Smooth muscle cell (in vitro differentiated cells): ENCODE results near the gene ATG2A. TPM values are rescaled to one million over a fixed set of nuclear protein-coding genes. Genes with fewer than 3 reads are reported as not detected.

Source experiments
- DNase-seq: peaks from one replicate; lab custom pipeline; 2025; ENCODE audit not compliant: unreplicated experiment; lab: John Stamatoyannopoulos, UW
- H2AFZ ChIP-seq: fragments of 200-600 bp; sonication (generic); 2 replicates; pipeline ENCODE4 v1.6.0; 2016; ENCODE audit warnings: antibody characterized with exemption, low read depth, mild to moderate bottlenecking
- H3F3A ChIP-seq: fragments of 200-600 bp; sonication (generic); 2 replicates; pipeline ENCODE4 v1.6.0; 2017; ENCODE audit warnings: antibody characterized with exemption, low read depth
- H3K27ac ChIP-seq: fragments of 200-600 bp; sonication (generic); 2 replicates; pipeline ENCODE4 v1.5.1; 2016; ENCODE audit warnings: low read depth, mild to moderate bottlenecking
- H3K27me3 ChIP-seq: fragments of 200-600 bp; sonication (generic); 2 replicates; pipeline ENCODE4 v1.6.1; 2016; ENCODE audit warnings: low read depth, mild to moderate bottlenecking
- H3K36me3 ChIP-seq: fragments of 200-600 bp; sonication (generic); 2 replicates; pipeline ENCODE4 v1.5.1; 2016; ENCODE audit warnings: low read depth
- H3K4me1 ChIP-seq: fragments of 200-600 bp; sonication (generic); 2 replicates; pipeline ENCODE4 v1.5.1; 2016; ENCODE audit warnings: low read depth
- H3K4me2 ChIP-seq: fragments of 200-600 bp; sonication (generic); 2 replicates; pipeline ENCODE4 v1.6.0; 2016; ENCODE audit warnings: mild to moderate bottlenecking
- H3K4me3 ChIP-seq: fragments of 200-600 bp; sonication (generic); 2 replicates; pipeline ENCODE4 v1.5.1; 2016; ENCODE audit warnings: mild to moderate bottlenecking
- H3K79me2 ChIP-seq: fragments of 200-600 bp; sonication (generic); 2 replicates; pipeline ENCODE4 v1.6.0; 2016; ENCODE audit warnings: low read depth, mild to moderate bottlenecking
- H3K9ac ChIP-seq: fragments of 200-600 bp; sonication (generic); 2 replicates; pipeline ENCODE4 v1.6.0; 2016; ENCODE audit warnings: low read depth
- H3K9me3 ChIP-seq: fragments of 200-600 bp; sonication (generic); replicated peaks from 2 replicates; pipeline ENCODE4 v1.5.1; 2016; ENCODE audit warnings: low read depth
- H4K20me1 ChIP-seq: fragments of 200-600 bp; sonication (generic); 2 replicates; pipeline ENCODE4 v1.6.0; 2016; ENCODE audit warnings: low read depth
- CTCF ChIP-seq: fragments of 200-600 bp; sonication (generic); IDR thresholded peaks from 2 replicates; pipeline ENCODE4 v1.5.1; 2017; ENCODE audit warnings: borderline replicate concordance, mild to moderate bottlenecking, antibody characterized with exemption; ENCODE audit not compliant: insufficient read depth, poor library complexity, severe bottlenecking
- WGBS: methylation state at CpG from one replicate; pipeline ENCODE4 v1.1.7; 2016; ENCODE audit warnings: low lambda C conversion rate; 5-methylcytosine and 5-hydroxymethylcytosine counted together
- polyA plus RNA-seq: library from polyadenylated mRNA; unstranded; fragments of >200 nt; fragmentation: Nextera tagmentation; extraction: Ambion mirVana; gene quantifications from 2 replicates; pipeline ENCODE4 v1.2.1, GENCODE V29; 2016
- total RNA-seq: library from RNA; depleted of rRNA; stranded (reverse); fragments of >200 nt; gene quantifications from 2 replicates; pipeline ENCODE4 v1.2.3, GENCODE V29; 2014

ATG2A gene
- total and polyA plus RNA-seq, 2 experiments from 2014 or later: 4.9 to 6.2 TPM

DNA sequence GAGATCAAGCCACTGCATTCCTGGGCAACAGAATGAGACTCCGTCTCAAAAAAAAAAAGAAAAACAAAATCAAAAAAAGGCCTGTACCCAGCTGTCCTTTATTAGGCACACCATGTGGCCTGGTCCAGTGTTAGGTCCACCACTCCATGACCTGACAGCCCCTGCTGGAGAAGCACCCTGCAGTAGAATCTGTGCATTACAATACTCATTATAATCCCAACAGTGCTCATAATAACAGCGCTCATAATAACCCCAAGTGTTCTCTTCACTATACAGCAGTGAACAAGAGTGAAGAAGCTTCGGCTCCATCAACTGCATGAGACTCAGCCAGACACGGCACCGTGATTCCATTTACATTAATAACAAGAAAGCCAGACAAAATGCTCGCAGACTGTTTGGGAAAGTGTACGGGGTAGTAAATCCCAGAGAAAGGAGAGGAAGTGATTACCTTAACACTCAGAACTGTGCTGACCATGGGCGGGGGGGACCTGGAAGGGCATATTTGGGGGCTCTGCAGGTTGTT lies 29.7 kb downstream of the ATG2A start:
- H3K4me3 ChIP-seq: no peak overlapping the region
- peak overlapping the region; percentile 69 for H2AFZ ChIP-seq
- no peak overlapping the region for H3K9ac ChIP-seq
- no peaks in the 10 kb centered on the region for H4K20me1 ChIP-seq
- H3K27ac ChIP-seq: peak overlapping the region; percentile 58
- H3K9me3 ChIP-seq: no peaks in the 10 kb centered on the region
- 70% methylated on average over 8 of the region's 8 CpGs for WGBS
- H3K79me2 ChIP-seq: no peaks in the 10 kb centered on the region
- H3K36me3 ChIP-seq: no peaks in the 10 kb centered on the region
- H3K4me1 ChIP-seq: peaks cover 18% of the 10 kb centered on the region
- H3K27me3 ChIP-seq: no peaks in the 10 kb centered on the region
- H3F3A ChIP-seq: peaks cover 14% of the 10 kb centered on the region
- TF ChIP-seq CTCF: no peak
- DNase-seq: no peak
- H3K4me2 ChIP-seq: peak overlapping the region; percentile 82

GRCh38 chr11:64885367-64886286 lies 31.4 kb downstream of the ATG2A start:
- H3K27ac ChIP-seq: peak overlapping the region; percentile 84
- peak overlapping the region; percentile 23 for H3K4me2 ChIP-seq

GRCh38 chr11:64884019-64884418 lies 33.0 kb downstream of the ATG2A start:
- peaks cover 24% of the 10 kb centered on the region for H3K4me1 ChIP-seq
- no peak overlapping the region for H3K27ac ChIP-seq
- H3K36me3 ChIP-seq: no peaks in the 10 kb centered on the region
- H3K9me3 ChIP-seq: no peaks in the 10 kb centered on the region
- H3K9ac ChIP-seq: no peak overlapping the region
- no peaks in the 10 kb centered on the region for H3K27me3 ChIP-seq
- no peak overlapping the region for H2AFZ ChIP-seq
- 91% methylated on average over 8 of the region's 8 CpGs for WGBS
- TF ChIP-seq CTCF: no peak
- DNase-seq: no peak
- no peaks in the 10 kb centered on the region for H3K79me2 ChIP-seq
- H3K4me2 ChIP-seq: no peak overlapping the region
- H3K4me3 ChIP-seq: no peak overlapping the region
- H3F3A ChIP-seq: peaks cover 14% of the 10 kb centered on the region
- no peaks in the 10 kb centered on the region for H4K20me1 ChIP-seq

More at GRCh38 chr11:64885367-64886286, 31.4 kb downstream of the ATG2A start:
- Histone ChIP-seq H3K27me3 (no peaks in the 10 kb centered on the region), H2AFZ (no peak overlapping the region), H3K9me3 (no peaks in the 10 kb centered on the region), H3K79me2 (no peaks in the 10 kb centered on the region), H3K36me3 (no peaks in the 10 kb centered on the region), H4K20me1 (no peaks in the 10 kb centered on the region), H3K4me3 (no peak overlapping the region), H3K4me1 (peaks cover 18% of the 10 kb centered on the region), H3K9ac (peak overlapping the region; percentile 62), H3F3A (peaks cover 14% of the 10 kb centered on the region)
- DNase-seq: no peak
- no peak for TF ChIP-seq CTCF
- WGBS: 35% methylated on average over 15 of the region's 15 CpGs
